Hematopoietic multipotent progenitor cell treated with erythropoietin and hydrocortisone succinate and interleukin-3 and kit ligand, for 8 days (in vitro differentiated cells): ENCODE results near the gene CX3CL1.
"Not testable (repeated sequence)": the region's sequence is repeated elsewhere in the genome, so short reads cannot be mapped to it uniquely, and the experiment has no call there.

Source experiments
- DNase-seq: peaks from one replicate; pipeline ENCODE4 v3.0.0-alpha.2; 2015

CX3CL1 gene

DNA sequence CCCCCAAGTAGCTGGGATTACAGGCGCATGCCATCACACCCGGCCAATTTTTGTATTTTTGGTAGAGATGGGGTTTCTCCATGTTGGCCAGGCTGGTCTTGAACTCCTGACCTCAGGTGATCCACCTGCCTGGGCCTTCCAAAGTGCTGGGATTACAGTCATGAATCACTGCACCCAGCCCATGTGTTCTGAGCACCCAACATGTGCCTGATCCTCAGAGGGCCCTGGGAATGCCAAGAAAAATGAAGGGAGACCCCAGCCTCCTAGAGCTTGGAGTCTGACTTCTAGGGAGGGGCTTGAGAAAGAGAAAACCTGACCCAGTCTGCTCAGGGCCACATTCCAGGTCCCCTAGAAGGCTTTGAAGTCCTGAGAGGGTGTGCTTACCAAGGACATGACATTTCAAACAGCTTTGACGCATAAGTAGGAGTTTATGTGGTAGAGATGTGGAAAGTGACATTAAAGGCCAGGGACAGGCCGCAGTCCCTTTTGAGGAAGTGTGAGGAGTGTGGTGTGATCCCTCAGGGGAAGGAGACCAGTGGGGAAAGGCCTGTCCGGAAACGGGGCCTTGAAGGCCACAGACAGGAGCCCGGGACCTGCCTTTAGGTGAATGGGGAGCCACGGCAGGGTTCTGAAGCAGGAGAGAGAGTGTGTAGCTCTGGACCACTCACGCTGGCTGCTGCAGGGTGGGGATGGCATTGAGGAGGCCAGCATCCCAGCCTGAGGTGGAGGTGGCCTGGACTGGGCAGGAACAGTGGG lies 14.8 kb upstream of the CX3CL1 start:
- no peak for DNase-seq

DNA sequence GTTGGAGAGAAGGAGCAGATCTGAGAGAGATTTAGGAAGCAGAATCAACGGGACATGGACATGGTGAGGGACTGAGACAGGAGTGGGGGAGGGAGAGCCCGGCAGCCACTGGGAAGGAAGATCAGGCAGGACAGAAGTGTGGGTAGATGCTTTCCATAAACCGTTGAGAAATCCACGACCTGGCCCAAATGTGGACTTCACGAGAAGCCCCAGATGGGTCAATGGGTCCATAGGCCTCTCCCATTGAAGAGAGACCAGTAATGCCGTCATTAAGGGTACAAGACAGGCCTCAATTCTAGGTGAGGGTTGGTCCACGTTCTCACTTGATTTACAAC lies 14.2 kb upstream of the CX3CL1 start:
- no peak for DNase-seq

DNA sequence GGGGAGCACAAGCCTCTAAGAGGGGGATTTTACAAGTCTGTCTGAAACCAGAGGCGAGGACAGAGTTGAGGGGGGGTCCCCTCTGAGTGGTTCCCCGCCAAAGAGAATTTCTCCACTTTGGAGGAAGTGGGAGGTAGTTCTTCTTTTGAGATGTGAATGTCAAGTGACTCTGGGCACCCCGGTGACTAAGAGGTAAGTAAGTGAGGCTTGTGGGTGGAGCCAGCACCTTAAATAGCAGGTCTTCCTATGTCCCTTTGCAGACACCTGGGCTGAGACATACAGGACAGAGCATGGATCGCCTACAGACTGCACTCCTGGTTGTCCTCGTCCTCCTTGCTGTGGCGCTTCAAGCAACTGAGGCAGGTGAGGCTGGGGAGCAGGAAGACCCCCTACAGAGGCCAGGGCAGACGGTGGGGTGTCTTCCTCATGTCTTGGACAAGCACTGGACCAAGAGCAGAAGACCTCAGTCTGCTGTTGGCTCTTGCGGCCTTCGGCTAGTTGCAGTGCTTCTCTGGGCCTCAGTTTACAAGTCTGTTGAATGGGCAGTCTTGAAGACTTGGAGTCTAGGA lies 13.7 kb upstream of the CX3CL1 start, which contains the start of gene CCL22:
Gene CCL22, plus strand, starts transcription at position 257 of the 569 bp plus-strand sequence. Its CDS starts 34 bp downstream, at position 291.
- DNase-seq: no peak

DNA sequence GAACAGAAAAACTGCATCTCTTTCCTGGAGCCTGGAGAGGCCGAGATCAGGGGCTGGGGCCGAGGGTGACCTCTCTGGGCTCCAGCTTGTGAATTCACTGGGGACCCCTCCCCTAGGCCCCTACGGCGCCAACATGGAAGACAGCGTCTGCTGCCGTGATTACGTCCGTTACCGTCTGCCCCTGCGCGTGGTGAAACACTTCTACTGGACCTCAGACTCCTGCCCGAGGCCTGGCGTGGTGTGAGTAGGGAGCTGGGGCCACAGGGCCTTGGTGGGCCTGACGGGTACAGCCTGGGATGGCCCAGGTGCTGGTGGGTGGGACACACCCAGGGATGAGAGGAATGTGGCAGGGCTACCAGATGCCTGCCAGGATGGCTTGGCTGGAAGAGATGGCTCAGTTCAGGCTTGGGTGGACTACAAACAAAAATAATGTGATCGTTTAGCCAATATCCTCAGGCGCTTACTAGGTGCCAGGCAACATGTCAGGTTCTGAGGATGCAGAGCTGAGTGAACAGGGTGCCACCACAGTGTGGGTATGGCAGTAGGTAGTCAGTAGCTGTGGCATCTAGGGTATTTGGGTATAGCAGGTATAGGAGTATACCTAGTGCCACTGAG lies 11.9 kb upstream of the CX3CL1 start:
- DNase-seq: no peak

DNA sequence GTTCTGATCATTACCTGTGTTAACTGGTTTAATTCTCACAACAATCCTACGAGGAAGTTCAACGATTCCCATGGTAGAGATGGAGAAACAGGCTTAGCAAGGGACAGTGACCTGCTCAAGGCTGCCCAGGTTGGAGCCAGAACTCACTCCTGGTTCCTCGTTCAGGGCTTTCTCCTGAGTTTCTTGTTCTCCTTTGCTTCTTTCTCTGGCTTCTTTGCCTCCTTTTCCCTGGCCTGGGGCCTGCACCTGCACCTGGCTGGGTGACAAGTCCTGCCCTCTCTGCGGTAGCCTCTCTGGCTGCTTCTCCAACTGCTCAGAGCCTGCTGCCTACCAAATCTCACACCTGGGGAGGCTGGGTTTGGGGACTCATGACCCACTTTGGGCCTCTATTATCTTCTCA lies 10.9 kb upstream of the CX3CL1 start:
- no peak for DNase-seq

DNA sequence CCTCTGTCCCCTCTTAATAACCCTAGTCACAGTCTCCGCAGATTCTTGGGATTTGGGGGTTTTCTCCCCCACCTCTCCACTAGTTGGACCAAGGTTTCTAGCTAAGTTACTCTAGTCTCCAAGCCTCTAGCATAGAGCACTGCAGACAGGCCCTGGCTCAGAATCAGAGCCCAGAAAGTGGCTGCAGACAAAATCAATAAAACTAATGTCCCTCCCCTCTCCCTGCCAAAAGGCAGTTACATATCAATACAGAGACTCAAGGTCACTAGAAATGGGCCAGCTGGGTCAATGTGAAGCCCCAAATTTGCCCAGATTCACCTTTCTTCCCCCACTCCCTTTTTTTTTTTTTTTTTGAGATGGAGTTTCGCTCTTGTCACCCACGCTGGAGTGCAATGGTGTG lies 8.1 kb upstream of the CX3CL1 start:
- no peak for DNase-seq

DNA sequence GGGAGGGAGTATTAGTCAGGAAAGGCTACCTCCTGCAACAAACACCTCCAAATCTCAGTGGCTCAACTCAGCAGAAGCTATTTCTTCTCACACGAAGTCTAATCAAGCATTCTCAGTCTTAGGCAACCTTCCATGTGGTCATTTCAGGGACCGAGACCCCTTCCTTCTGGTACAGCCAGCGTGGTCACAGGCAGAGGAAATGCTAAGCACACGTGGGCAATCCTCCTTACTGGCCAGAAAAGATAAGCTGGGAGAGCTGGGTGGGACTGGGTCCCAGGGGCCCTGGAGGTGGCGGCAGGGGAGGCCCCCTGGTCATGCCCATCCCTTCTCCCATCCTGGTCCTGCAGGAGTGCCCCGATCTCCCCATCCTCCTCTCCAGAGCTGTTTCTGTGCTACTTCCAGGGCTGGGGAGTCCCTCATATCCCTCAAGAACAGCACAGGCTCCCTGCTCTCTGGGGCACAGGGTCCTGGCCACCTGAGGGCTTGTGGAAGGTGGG lies 5.7 kb upstream of the CX3CL1 start:
- DNase-seq: no peak

DNA sequence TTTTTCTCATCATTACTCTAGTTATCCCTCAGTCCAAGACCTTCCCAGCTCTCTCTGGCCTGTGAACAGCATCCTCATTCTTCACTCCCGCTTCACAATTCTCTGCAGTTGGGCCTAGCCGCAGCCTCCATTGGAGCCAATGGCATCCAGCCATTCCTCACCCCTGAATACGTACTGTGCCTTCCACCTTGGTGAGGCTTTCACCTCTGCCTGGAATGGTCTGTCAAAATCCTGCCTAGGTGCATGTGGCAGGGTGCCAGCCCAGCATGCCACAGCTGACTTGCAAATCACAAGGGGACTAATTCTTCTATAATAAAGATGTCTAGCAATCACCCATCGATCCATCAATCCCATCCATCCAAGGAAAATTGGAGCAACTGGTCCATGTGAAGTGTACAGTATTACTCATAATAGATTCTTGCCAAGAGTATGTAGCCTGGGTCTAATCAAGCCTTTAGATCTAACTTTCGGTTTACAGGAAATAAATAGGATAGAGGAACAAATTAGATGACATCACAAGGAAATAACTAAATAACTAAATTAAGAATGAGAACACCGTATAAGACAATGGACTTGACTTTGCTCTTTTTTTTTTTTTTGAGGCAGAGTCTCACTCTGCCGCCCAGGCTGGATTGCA lies 5.1 kb upstream of the CX3CL1 start:
- DNase-seq: no peak

DNA sequence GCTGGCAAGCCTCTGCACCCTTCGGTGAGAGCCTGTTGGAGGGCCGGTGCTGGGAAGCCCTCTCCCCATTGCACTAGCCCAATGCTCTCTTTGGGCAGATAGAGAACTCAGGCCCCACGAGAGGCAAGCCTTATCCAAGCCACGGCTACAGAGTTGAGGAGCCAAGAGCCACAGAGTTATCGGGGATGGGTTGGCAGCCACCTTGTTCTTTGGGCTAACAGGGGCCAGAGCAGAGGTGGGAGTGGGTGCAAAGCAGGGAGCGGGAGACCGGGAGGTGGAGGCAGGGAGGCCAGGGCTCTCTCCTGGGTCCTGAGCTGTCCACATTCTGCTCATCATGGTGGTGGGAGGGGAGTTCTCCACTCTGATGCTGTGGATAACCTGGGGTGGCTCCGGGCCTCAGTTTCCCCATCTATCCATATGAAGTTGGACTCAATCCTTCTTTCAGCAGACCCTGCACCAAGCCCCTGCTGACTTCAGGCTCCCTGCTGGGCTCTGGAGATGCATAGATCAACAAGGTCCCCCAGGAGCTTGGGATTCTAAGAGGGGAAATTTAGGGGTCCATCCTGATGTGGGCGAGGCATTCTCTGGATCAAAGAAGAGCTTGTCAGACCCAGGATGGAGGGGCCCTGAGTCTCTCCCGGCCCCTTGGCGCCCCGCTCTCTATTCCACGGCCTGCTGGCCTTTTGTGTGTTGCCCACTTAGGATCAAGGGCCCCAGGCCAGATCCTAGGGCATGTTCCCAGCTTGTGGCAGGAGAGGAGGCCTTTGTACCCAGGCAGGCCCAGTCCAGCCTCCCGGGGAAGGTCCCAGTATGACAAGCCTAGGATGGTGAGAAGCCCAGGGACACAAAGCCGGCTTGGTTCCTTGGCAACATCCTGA lies 557 bp upstream of the CX3CL1 start:
- no peak for DNase-seq

DNA sequence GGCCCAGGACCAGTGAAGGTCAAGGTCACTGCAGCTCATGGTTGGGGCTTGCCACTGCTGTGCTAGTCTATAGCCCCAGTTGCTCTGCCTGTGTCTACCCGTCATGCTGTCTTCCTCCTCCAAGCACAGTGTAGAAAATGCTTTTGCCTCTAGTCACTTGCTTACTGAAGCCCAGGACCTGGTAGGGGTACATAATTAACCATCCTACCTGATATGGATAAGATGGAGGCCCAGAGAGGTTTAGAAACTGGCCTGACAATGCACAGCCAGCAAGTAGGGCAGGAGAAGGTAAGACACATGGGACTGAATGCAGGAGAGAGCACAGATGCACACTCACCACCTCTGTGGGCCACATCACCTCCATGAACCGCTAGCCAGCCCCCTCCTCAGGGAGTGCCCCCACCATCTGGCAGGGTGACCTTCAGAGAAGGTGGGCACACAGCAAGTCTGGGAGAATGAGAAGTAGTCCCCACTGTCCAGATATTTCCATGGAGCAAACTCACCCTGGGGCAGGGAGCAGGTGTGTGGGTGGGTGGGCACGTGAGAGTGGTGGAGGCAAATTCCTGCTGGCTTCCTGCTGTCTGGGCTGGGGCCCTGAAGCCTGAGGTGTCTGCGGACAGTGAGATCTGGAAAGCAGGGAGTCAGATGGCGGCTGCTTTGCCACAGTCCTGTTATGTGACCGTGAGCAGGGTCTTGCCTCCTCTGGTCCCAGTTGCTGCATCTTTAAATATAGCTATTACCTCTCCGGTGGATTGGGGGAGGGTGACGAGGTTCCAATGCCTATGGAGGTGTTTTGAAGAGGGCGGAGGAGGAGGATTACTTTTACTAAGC lies 1.0 kb downstream of the CX3CL1 start:
- no peak for DNase-seq

DNA sequence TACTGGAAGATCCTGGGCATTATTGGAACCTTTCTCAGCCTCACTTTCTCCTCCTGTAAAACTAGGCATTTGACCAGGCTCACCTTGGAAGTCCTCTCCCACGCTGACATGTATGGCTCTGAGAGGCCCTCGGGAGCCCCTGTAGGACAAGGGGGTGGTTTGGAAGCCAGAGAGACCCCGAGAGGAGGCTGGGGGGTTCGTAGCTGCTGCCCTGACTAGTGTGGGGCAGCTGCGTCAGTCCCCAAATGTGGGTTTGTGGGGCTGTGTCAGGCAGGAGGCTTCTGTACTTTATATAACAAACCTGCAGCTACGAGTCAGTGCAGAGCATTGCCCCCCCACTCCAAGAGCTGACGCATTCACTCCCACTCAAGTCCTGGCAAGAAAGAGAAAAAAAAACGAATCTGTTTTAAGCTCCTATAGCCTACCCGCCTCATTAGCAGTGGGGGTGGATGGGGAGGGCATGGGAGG lies 1.8 kb downstream of the CX3CL1 start:
- no peak for DNase-seq

DNA sequence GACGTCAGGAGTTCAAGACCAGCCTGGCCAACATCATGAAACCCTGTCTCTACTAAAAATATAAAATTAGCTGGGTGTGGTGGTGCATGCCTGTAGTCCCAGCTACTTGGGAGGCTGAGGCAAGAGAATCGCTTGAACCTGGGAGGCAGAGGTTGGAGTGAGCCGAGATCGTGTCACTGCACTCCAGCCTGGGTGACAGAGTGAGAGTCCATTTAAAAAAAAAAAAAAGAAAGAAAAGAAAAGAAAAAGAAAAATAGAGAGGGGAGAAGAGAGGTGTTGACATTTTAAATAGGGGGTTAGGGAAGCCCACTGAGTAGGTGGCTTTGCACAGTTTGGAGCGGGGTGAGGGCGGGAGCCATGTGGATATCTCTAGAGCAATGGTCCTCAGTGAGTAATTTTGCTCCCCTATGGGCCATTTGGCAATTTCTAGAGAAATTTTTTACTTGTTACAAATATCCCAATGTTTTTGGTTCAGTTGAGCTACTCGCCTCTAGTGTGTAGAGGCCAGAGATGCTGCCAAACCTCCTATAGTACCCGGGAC lies 2.7 kb downstream of the CX3CL1 start:
- not testable (repeated sequence) for DNase-seq

DNA sequence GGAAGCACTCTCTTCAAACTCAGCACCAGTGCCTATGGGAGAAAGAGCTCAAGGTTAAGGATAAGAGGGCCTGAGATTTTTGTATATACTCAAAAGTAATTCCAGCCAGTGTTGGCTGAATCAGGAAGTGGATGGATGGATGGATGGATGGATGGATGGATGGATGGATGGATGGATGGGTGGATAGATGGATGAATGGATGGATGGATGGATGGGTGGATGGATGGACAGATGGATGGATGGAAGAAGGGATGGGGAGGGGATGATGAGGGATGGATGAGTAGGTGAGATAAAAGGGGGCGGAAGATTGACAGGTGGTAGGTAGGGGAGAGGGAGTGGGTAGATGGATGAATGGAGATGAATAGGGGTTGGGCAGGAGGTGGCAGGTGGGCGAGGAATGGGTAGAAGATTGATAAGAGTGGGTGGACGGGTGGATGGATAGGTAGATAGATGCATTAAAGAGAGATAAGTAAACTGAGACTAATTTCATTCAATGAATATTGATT lies 4.1 kb downstream of the CX3CL1 start:
- no peak for DNase-seq

DNA sequence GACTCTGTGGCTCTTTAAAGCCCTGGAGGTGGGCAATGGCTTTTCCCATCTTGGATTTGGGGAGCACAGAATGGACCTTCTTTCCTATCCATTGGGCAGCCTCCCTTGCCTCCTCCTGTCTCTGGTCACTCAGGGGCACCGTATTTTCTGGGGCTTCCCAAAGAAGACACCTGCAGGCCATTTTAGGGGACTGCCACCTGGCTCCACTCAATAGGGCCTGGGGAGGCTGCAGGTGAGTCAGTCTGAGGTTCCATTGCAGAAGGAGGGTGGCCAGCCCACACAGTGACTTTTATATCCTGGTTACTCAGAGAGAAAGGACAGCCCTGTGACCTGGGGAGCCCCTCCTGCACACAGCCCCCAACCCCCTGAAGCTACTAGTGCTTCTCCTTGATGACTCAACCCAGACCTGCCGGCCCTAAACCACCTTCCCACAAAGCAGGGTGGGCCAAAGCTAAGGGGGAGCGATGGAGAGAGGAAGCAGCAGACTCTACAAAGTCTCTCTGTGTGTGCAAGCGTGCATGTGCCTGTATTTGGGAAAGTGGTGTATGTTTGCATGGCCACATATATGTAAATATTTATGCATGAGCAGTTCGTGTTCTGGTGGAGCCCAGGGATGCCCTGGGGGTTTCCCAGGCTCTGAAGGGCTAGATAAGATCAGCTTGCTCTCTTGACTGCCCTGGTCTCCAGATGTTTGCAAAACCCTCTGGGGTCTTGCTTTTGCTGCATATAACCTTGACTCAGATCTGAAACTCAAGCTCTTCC lies 5.0 kb downstream of the CX3CL1 start:
- no peak for DNase-seq

DNA sequence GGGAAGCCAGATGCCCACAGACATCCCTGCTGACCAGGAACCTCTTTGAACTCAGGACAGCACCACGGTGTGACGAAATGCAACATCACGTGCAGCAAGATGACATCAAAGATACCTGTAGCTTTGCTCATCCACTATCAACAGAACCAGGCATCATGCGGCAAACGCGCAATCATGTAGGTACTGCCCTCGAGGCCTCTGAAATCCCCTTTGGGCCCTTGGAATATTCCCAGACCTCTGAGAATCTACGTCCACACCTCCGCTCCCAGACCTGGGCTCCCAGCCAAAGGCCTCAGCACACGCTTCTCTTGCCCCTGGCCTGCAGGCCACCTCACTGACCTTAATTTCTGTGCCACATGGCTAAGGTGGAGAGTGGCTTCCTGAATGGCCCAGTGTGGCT lies 7.3 kb downstream of the CX3CL1 start:
- DNase-seq: no peak

DNA sequence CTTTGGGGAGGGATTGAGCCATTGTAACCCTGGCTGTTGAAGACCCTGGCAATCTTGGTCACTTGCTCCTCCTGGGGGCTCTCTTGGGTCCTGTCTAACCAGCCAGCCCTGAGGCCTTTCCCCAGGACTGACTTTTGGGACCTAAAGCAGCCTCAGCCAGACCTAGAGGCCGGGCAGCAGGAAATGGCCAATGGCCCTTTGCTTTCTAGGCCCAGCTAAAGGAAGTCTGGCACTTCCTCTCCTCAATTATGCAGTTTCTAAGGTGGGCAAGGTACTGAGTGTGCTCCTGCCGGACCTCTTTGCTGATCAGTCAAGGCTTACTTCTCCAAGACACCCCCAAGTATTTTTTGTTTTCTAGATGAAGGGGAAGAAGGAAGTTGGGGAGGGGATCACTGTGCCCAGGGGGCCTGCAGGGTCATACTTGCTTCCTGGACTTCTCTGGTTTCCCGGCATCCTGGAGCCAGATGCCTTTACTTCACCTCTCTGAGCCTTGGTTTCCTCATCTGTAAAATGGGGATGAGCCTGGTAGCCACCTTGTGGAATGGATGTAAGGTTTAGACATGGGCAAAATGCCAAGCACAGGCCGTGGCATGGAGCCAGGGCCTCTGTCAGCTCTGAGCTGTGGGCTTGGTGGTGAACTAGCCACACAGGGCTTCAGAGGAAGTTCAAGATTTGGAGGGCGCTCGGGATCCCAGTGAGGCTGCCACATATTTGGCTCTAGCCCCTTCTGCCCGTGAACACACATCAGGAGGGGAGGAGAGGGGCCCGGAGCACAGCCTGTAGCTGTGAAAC lies 8.6 kb downstream of the CX3CL1 start:
- peak; percentile 66 for DNase-seq

DNA sequence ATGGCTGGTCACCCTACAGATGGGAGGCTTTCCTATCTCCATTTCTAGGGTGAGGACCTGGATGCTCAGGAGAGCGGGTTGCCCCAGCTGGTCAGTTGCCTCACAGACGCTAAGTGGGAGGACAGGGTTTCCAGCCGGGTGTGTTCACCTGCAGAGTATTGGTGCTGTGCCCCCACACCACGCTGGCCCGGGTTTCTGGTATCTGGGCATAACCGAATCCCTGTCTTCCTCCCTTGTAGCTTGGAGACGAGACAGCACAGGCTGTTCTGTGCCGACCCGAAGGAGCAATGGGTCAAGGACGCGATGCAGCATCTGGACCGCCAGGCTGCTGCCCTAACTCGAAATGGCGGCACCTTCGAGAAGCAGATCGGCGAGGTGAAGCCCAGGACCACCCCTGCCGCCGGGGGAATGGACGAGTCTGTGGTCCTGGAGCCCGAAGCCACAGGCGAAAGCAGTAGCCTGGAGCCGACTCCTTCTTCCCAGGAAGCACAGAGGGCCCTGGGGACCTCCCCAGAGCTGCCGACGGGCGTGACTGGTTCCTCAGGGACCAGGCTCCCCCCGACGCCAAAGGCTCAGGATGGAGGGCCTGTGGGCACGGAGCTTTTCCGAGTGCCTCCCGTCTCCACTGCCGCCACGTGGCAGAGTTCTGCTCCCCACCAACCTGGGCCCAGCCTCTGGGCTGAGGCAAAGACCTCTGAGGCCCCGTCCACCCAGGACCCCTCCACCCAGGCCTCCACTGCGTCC lies 9.7 kb downstream of the CX3CL1 start:
- DNase-seq: no peak

DNA sequence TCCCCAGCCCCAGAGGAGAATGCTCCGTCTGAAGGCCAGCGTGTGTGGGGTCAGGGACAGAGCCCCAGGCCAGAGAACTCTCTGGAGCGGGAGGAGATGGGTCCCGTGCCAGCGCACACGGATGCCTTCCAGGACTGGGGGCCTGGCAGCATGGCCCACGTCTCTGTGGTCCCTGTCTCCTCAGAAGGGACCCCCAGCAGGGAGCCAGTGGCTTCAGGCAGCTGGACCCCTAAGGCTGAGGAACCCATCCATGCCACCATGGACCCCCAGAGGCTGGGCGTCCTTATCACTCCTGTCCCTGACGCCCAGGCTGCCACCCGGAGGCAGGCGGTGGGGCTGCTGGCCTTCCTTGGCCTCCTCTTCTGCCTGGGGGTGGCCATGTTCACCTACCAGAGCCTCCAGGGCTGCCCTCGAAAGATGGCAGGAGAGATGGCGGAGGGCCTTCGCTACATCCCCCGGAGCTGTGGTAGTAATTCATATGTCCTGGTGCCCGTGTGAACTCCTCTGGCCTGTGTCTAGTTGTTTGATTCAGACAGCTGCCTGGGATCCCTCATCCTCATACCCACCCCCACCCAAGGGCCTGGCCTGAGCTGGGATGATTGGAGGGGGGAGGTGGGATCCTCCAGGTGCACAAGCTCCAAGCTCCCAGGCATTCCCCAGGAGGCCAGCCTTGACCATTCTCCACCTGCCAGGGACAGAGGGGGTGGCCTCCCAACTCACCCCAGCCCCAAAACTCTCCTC lies 10.4 kb downstream of the CX3CL1 start:
- no peak for DNase-seq
